HT1080 (cell line): ENCODE measurements around the gene TMC1. TPM values are rescaled to one million over a fixed set of nuclear protein-coding genes. Genes with fewer than 3 reads are reported as not detected.
A peak's percentile ranks its signal among the peaks of the same experiment; 100 is the strongest.
"Not testable (repeated sequence)": the region's sequence is repeated elsewhere in the genome, so short reads cannot be mapped to it uniquely, and the experiment has no call there.

ENCODE experiments used
- DNase-seq: peaks from one replicate; pipeline ENCODE4 v3.0.0-alpha.2; 2015; ENCODE audit warnings: low read depth
- polyA plus RNA-seq, 2 experiments: library from polyadenylated mRNA; depleted of rRNA; stranded (reverse); fragments of >200 nt; gene quantifications; 2 replicates each; pipeline ENCODE4 v1.2.3, GENCODE V29; 2015
- total RNA-seq: library from RNA; depleted of rRNA; stranded (reverse); fragments of >200 nt; shearing (Covaris generic); gene quantifications from 2 replicates; pipeline ENCODE4 v1.2.3, GENCODE V29; 2014; rRNA removed

Gene TMC1
- total RNA-seq = not detected in 2 replicates
- polyA plus RNA-seq (2015; cell fraction: cytosol; rRNA removed) = not detected in 2 replicates
- polyA plus RNA-seq (2015; cell fraction: nucleus; rRNA removed) = not detected in 2 replicates

GRCh38 chr9:72521416-72521815 is at the start of gene TMC1:
TSS of gene TMC1 (plus strand) at chr9:72521608. CDS start at chr9:72648649, 127,041 bp downstream.
- not testable (repeated sequence) for DNase-seq

GRCh38 chr9:72473474-72474261 is 47.7 kb upstream of the TMC1 start:
- no peak for DNase-seq

- no peak for DNase-seq
Observed at GRCh38 chr9:72474676-72475075, 46.7 kb upstream of the TMC1 start.

GRCh38 chr9:72476100-72476499 is 45.3 kb upstream of the TMC1 start:
- DNase-seq = no peak

GRCh38 chr9:72476617-72477437 is 44.6 kb upstream of the TMC1 start:
- DNase-seq = peak; percentile 95

GRCh38 chr9:72477930-72478518 is 43.4 kb upstream of the TMC1 start:
- DNase-seq = peak; percentile 85

GRCh38 chr9:72478966-72479365 is 42.4 kb upstream of the TMC1 start:
- DNase-seq = peak; percentile 44

- DNase-seq = not testable (repeated sequence)
Observed at GRCh38 chr9:72480261-72480660, 41.1 kb upstream of the TMC1 start.

- no peak for DNase-seq
Observed at GRCh38 chr9:72480921-72481320, 40.5 kb upstream of the TMC1 start.

- no peak for DNase-seq
Observed at GRCh38 chr9:72485821-72486593, 35.4 kb upstream of the TMC1 start.

- DNase-seq = no peak
Observed at GRCh38 chr9:72486594-72486955, 34.8 kb upstream of the TMC1 start.

GRCh38 chr9:72487665-72488064 is 33.7 kb upstream of the TMC1 start:
- DNase-seq = not testable (repeated sequence)

- DNase-seq = no peak
Observed at GRCh38 chr9:72489986-72490385, 31.4 kb upstream of the TMC1 start.

- DNase-seq = no peak
Observed at GRCh38 chr9:72491242-72491641, 30.2 kb upstream of the TMC1 start.

GRCh38 chr9:72494051-72494450 is 27.4 kb upstream of the TMC1 start:
- no peak for DNase-seq

- DNase-seq = no peak
Observed at GRCh38 chr9:72497447-72498046, 23.9 kb upstream of the TMC1 start.

- DNase-seq = no peak
Observed at GRCh38 chr9:72506615-72507014, 14.8 kb upstream of the TMC1 start.

GRCh38 chr9:72509053-72509452 is 12.4 kb upstream of the TMC1 start:
- DNase-seq = peak; percentile 19

- DNase-seq = peak; percentile 33
Observed at GRCh38 chr9:72509635-72510034, 11.8 kb upstream of the TMC1 start.

GRCh38 chr9:72521011-72521410 is 397 bp upstream of the TMC1 start:
- DNase-seq = not testable (repeated sequence)
